GM12878 (cell line): Measurements from ENCODE around the gene DCTN1. TPM values are rescaled to one million over a fixed set of nuclear protein-coding genes. Genes with fewer than 3 reads are reported as not detected.

Source experiments
- ATAC-seq: fragments of 200-7000 bp; cut with Tn5 transposase; 3 replicates; pipeline ENCODE4 v1.9.1; 2020; ENCODE audit warnings: mild to moderate bottlenecking, moderate library complexity
- BruUV-seq: library from RNA; stranded (reverse); fragments of 400-500 nt; replicated peaks from 2 replicates; lab custom pipeline; 2021; lab: Mats Ljungman, UMichigan
- CTCF ChIA-PET: fragments of 300-600 bp; sonication (Branson Sonifier 250); formaldehyde crosslinking; extraction: SDS; loops from one replicate; lab custom pipeline; 2021; ENCODE audit warnings: inconsistent platforms; lab: Yijun Ruan, JAX
- POLR2A ChIA-PET: fragments of 350-600 bp; formaldehyde crosslinking; extraction: SDS; loops from one replicate; lab custom pipeline; 2021; ENCODE audit warnings: inconsistent platforms; lab: Charles Lee
- RAD21 ChIA-PET: fragments of 300-600 bp; sonication (Branson Sonifier 250); formaldehyde crosslinking; loops from one replicate; lab custom pipeline; 2023; ENCODE audit warnings: antibody characterized with exemption; ENCODE audit not compliant: unreplicated experiment; lab: Charles Lee
- SMC1A ChIA-PET: fragments of 300-600 bp; sonication (Branson Sonifier 250); formaldehyde crosslinking; loops from one replicate; lab custom pipeline; 2023; ENCODE audit not compliant: unreplicated experiment, uncharacterized antibody; lab: Charles Lee
- DNase-seq: peaks from one replicate; pipeline ENCODE4 v3.0.0-alpha.2; 2011; ENCODE audit warnings: low read depth, low spot score
- FAIRE-seq: peaks from 3 replicates; lab custom pipeline; 2011; peaks lifted over from hg19 to GRCh38; lab: Jason Lieb, UNC
- H2AFZ ChIP-seq: 2 replicates; pipeline ENCODE4 v1.6.0; 2011; ENCODE audit warnings: low read depth, low read length, control low read depth; ENCODE audit not compliant: control insufficient read depth
- H3K27ac ChIP-seq: 2 replicates; pipeline ENCODE4 v1.5.1; 2011; ENCODE audit warnings: control low read depth; ENCODE audit not compliant: control insufficient read depth, insufficient read depth
- H3K27me3 ChIP-seq, 2 experiments: replicated peaks in 1 of 2; 2 replicates each; pipeline versions ENCODE4 v1.6.0 to v1.6.1; 2011; ENCODE audit warnings: low read length in 1 of 2; ENCODE audit not compliant: control insufficient read depth in 2 of 2, insufficient read depth in 2 of 2
- H3K36me3 ChIP-seq, 2 experiments: 2 replicates each; pipeline ENCODE4 v1.5.1; 2011; ENCODE audit warnings: low read length in 1 of 2; ENCODE audit not compliant: control insufficient read depth in 2 of 2, insufficient read depth in 2 of 2
- H3K4me1 ChIP-seq: 2 replicates; pipeline ENCODE4 v1.6.1; 2011; ENCODE audit warnings: mild to moderate bottlenecking, low read length, moderate library complexity, mixed read lengths; ENCODE audit not compliant: control insufficient read depth, insufficient read depth
- H3K4me2 ChIP-seq: 2 replicates; pipeline ENCODE4 v1.6.0; 2011; ENCODE audit warnings: control low read depth; ENCODE audit not compliant: control insufficient read depth, insufficient read depth
- H3K4me3 ChIP-seq: fragments of 200-600 bp; sonication (generic); 2 replicates; pipeline ENCODE4 v1.5.1; 2016
- H3K79me2 ChIP-seq: 2 replicates; pipeline ENCODE4 v1.6.0; 2011; ENCODE audit warnings: low read length; ENCODE audit not compliant: control insufficient read depth, insufficient read depth
- H3K9ac ChIP-seq: 2 replicates; pipeline ENCODE4 v1.8.0; 2011; ENCODE audit warnings: low read length, control low read depth, mixed read lengths; ENCODE audit not compliant: control insufficient read depth, insufficient read depth
- H3K9me3 ChIP-seq: replicated peaks from 3 replicates; pipeline ENCODE4 v1.5.1; 2011; ENCODE audit warnings: mild to moderate bottlenecking, low read length; ENCODE audit not compliant: control insufficient read depth, insufficient read depth
- H4K20me1 ChIP-seq: 2 replicates; pipeline ENCODE4 v1.6.0; 2011; ENCODE audit not compliant: control insufficient read depth, insufficient read depth
- ATF2 ChIP-seq: IDR thresholded peaks from 2 replicates; pipeline ENCODE4 v1.6.1; 2012; ENCODE audit warnings: low read length, inconsistent platforms
- E2F4 ChIP-seq: IDR thresholded peaks from 2 replicates; pipeline ENCODE4 v1.6.1; 2012; ENCODE audit warnings: low read depth, low read length, improper control_type of control experiment
- EED ChIP-seq: sonication (generic); IDR thresholded peaks from 2 replicates; pipeline ENCODE4 v1.6.1; 2016; ENCODE audit warnings: antibody characterized with exemption, low read depth
- NR2F1 ChIP-seq: fragments of 450-650 bp; conservative IDR thresholded peaks from 2 replicates; pipeline ENCODE4 v1.6.1; 2017; ENCODE audit warnings: mild to moderate bottlenecking
- NRF1 ChIP-seq: conservative IDR thresholded peaks from 2 replicates; pipeline ENCODE4 v1.6.1; 2011; ENCODE audit warnings: mild to moderate bottlenecking, low read depth, low read length, improper control_type of control experiment
- POLR2A ChIP-seq: IDR thresholded peaks from 2 replicates; pipeline ENCODE4 v1.6.1; 2011; ENCODE audit warnings: low read depth, mild to moderate bottlenecking, low read length
- POLR2AphosphoS5 ChIP-seq: IDR thresholded peaks from 2 replicates; pipeline ENCODE4 v1.6.1; 2011; ENCODE audit warnings: mild to moderate bottlenecking, low read length, inconsistent platforms
- RAD51 ChIP-seq: fragments of 450-650 bp; IDR thresholded peaks from 2 replicates; pipeline ENCODE4 v1.6.1; 2016; ENCODE audit warnings: moderate library complexity, mild to moderate bottlenecking, inconsistent platforms
- ZBED1 ChIP-seq: IDR thresholded peaks from 2 replicates; pipeline ENCODE4 v1.6.1; 2016; ENCODE audit warnings: borderline replicate concordance
- ZNF217 ChIP-seq: fragments of 450-650 bp; IDR thresholded peaks from 2 replicates; pipeline ENCODE4 v1.6.1; 2017; ENCODE audit warnings: antibody characterized with exemption, mild to moderate bottlenecking
- WGBS: methylation state at CpG from one replicate; pipeline ENCODE4 v1.1.6; 2016; ENCODE audit warnings: low lambda C conversion rate; ENCODE audit not compliant: insufficient replicate concordance, insufficient coverage; ENCODE audit errors: missing lambda C conversion rate; 5-methylcytosine and 5-hydroxymethylcytosine counted together
- in situ Hi-C: fragments of 300-500 bp; cut with MboI; formaldehyde crosslinking; loops from 9 replicates; pipeline ENCODE4 v1.14.3; 2018; ENCODE audit warnings: mixed read lengths
- intact Hi-C: fragments of 100-400 bp; cut with micrococcal nuclease; formaldehyde crosslinking; loops from one replicate; pipeline ENCODE4 v1.14.2; 2022; ENCODE audit not compliant: unreplicated experiment
- polyA plus RNA-seq, 11 experiments: library from polyadenylated mRNA; depleted of rRNA in 4 of 11; unstranded in 6 of 11; stranded (reverse) in 5 of 11; fragments of >200 nt; fragmentation: Nextera tagmentation in 4 of 11; fragmentation: Illumina TruSeq in 1 of 11; extraction: Ambion mirVana in 4 of 11; extraction: Trizol in 1 of 11; gene quantifications; 1 replicate in 1 of 11; 2 replicates in 10 of 11; pipeline versions ENCODE4 v1.2.1 to v1.2.3, GENCODE V29; 2011 to 2016; ENCODE audit warnings: inconsistent platforms in 2 of 11, missing spikeins in 2 of 11, low read depth in 1 of 11
- total RNA-seq, 4 experiments: library from RNA; depleted of rRNA in 3 of 4; stranded (reverse); fragments of >200 nt in 3 of 4; fragmentation: Illumina TruSeq in 1 of 4; extraction: Trizol in 1 of 4; gene quantifications; 2 replicates each; pipeline versions ENCODE4 v1.2.1 to v1.2.3, GENCODE V29; 2013 to 2021
- TF ChIP-seq, protein P1 (sequence below): fragments of 450-650 bp; conservative IDR thresholded peaks from 2 replicates; pipeline ENCODE4 v1.6.1; 2017; ENCODE audit warnings: mild to moderate bottlenecking, moderate library complexity

The DCTN1 gene
- total and polyA plus RNA-seq, 10 of the 15 experiments (the other 5 are each of a cell fraction or from before 2014, with no cell fraction given): 44.1 to 116 (median 64.8) TPM

DNA sequence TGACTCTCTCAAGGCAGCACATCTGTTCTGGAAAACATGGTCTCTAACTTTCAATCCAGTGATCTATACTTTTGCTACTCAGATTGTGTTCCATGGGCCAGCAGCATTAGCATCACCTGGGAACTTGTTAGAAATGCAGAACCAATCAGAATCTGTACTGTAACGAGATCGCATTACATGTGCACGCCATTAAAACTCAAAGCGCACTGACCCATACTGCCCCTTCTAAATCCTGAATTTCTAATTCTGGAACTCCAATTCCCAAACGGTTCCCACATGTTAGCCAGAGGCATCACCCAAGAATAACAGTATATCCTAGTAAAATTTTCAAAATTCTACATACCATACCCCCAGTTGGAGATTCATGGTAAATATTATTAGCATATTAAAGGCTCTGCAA is 10.5 kb upstream of the DCTN1 start:
- TF ChIP-seq NRF1 (no peak), NR2F1 (no peak), EED (no peak), POLR2AphosphoS5 (no peak), POLR2A (no peak), ATF2 (no peak), E2F4 (no peak), ZBED1 (no peak), ZNF217 (no peak), RAD51 (no peak)
- TF ChIP-seq, protein P1, sequence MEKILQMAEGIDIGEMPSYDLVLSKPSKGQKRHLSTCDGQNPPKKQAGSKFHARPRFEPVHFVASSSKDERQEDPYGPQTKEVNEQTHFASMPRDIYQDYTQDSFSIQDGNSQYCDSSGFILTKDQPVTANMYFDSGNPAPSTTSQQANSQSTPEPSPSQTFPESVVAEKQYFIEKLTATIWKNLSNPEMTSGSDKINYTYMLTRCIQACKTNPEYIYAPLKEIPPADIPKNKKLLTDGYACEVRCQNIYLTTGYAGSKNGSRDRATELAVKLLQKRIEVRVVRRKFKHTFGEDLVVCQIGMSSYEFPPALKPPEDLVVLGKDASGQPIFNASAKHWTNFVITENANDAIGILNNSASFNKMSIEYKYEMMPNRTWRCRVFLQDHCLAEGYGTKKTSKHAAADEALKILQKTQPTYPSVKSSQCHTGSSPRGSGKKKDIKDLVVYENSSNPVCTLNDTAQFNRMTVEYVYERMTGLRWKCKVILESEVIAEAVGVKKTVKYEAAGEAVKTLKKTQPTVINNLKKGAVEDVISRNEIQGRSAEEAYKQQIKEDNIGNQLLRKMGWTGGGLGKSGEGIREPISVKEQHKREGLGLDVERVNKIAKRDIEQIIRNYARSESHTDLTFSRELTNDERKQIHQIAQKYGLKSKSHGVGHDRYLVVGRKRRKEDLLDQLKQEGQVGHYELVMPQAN: no peak
- H3K27ac ChIP-seq: no peak overlapping the region
- H3K4me1 ChIP-seq: peaks cover 3% of the 10 kb centered on the region; the same call in 1 of the 2 replicates
- ChIA-PET RAD21 (interaction anchor here (0.8 to 3.5 kb wide), 14 partner anchors 8 to 562 kb away, joined by 3 to 14 read pairs (median 5); partner anchors contain the start of genes INO80B, STAMBP and WBP1), SMC1A (interaction anchor here (0.7 to 6.1 kb wide), 16 partner anchors 9 to 566 kb away, joined by 3 to 36 read pairs (median 5); partner anchors contain the start of gene DCTN1), CTCF (interaction anchor here (0.7 to 5.2 kb wide), 29 partner anchors 8 to 567 kb away, joined by 3 to 48 read pairs (median 5); partner anchors contain the start of genes DCTN1 and INO80B), POLR2A (interaction anchor here (0.5 to 1.6 kb wide), 10 partner anchors 9 to 448 kb away, joined by 3 to 5 read pairs (median 3); partner anchors contain the start of genes C2orf81 and WDR54)
- BruUV-seq: no TSS peak
- no peak for ATAC-seq
- H2AFZ ChIP-seq: no peak overlapping the region
- intact Hi-C loops (loop anchor here (5.0 to 10.0 kb wide), 3 partner anchors 123 to 246 kb away; partner anchors contain the start of gene BOLA3), in situ Hi-C loops (loop anchor here (10.0 kb wide), 1 partner anchor 566 kb away; the partner anchor contains the start of gene STAMBP)
- H3K27me3 ChIP-seq: no peaks in the 10 kb centered on the region
- no peaks in the 10 kb centered on the region for H3K9me3 ChIP-seq
- no peak for DNase-seq
- peaks cover 27% of the 10 kb centered on the region for H3K79me2 ChIP-seq
- H4K20me1 ChIP-seq: 0 out of 2 replicates have a peak, but pooled peaks cover 3% of the 10 kb centered on the region
- no peak for FAIRE-seq
- no peaks in the 10 kb centered on the region for H3K36me3 ChIP-seq
- H3K9ac ChIP-seq: no peak overlapping the region
- H3K4me2 ChIP-seq: peak overlapping the region; percentile 40
- WGBS: 79% methylated on average over 5 of the region's 5 CpGs
- H3K4me3 ChIP-seq: peak overlapping the region; percentile 88
